ENCODE results near the gene ME3. TPM values are rescaled to one million over a fixed set of nuclear protein-coding genes. Genes with fewer than 3 reads are reported as not detected.

The ME3 gene
- total RNA-seq, 1 experiment from 2014 or later: 0.30 TPM

GRCh38 chr11:86686531-86686930 lies 14.1 kb upstream of the ME3 start (continued):
- TF ChIP-seq, protein P1, sequence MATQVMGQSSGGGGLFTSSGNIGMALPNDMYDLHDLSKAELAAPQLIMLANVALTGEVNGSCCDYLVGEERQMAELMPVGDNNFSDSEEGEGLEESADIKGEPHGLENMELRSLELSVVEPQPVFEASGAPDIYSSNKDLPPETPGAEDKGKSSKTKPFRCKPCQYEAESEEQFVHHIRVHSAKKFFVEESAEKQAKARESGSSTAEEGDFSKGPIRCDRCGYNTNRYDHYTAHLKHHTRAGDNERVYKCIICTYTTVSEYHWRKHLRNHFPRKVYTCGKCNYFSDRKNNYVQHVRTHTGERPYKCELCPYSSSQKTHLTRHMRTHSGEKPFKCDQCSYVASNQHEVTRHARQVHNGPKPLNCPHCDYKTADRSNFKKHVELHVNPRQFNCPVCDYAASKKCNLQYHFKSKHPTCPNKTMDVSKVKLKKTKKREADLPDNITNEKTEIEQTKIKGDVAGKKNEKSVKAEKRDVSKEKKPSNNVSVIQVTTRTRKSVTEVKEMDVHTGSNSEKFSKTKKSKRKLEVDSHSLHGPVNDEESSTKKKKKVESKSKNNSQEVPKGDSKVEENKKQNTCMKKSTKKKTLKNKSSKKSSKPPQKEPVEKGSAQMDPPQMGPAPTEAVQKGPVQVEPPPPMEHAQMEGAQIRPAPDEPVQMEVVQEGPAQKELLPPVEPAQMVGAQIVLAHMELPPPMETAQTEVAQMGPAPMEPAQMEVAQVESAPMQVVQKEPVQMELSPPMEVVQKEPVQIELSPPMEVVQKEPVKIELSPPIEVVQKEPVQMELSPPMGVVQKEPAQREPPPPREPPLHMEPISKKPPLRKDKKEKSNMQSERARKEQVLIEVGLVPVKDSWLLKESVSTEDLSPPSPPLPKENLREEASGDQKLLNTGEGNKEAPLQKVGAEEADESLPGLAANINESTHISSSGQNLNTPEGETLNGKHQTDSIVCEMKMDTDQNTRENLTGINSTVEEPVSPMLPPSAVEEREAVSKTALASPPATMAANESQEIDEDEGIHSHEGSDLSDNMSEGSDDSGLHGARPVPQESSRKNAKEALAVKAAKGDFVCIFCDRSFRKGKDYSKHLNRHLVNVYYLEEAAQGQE (IDR thresholded peaks at IDR 0.05; ENCODE audit: low read depth): no peak
- no peak for TF ChIP-seq POLR2AphosphoS5 (IDR thresholded peaks at IDR 0.05; ENCODE audit: low read depth, low read length)
- TF ChIP-seq EGR1 (IDR thresholded peaks at IDR 0.05; ENCODE audit: low read depth): no peak
- no peak for TF ChIP-seq SP1 (IDR thresholded peaks at IDR 0.05; ENCODE audit: low read depth)
- TF ChIP-seq MAX (IDR thresholded peaks at IDR 0.05): no peak
- no peak for TF ChIP-seq YY1 (IDR thresholded peaks at IDR 0.05; ENCODE audit: extremely low read depth, insufficient replicate concordance, low read depth, low read length)
- TF ChIP-seq ZNF274 (IDR thresholded peaks at IDR 0.05; ENCODE audit: low read depth, low read length): no peak
- no peak for TF ChIP-seq SIN3A (IDR thresholded peaks at IDR 0.05; ENCODE audit: low read depth)

- BruUV-seq (replicated peaks): no TSS peak
- DNase-seq (ENCODE audit: low read depth, low spot score) (no peak), ATAC-seq (no peak)
- Histone ChIP-seq H3K4me2 (ENCODE audit: low read length) (no peak overlapping the region), H3K27ac (ENCODE audit: low read depth, low read length) (no peak overlapping the region), H3K4me1 (ENCODE audit: control insufficient read depth in 1 of 2, insufficient read depth in 2 of 2, low read length in 2 of 2) (no peaks in the 10 kb centered on the region), H3K9me2 (ENCODE audit: insufficient read depth) (no peaks in the 10 kb centered on the region), H3K4me3 (replicated peaks in 1 of 2; ENCODE audit: low read depth in 1 of 2, low read length in 2 of 2) (no peak overlapping the region), H3K36me3 (ENCODE audit: control insufficient read depth in 1 of 2, insufficient read depth in 2 of 2, low read length in 2 of 2) (no peaks in the 10 kb centered on the region), H3K9ac (ENCODE audit: low read length) (no peak overlapping the region), H3K9me3 (ENCODE audit: control insufficient read depth in 1 of 2, insufficient read depth in 1 of 2, low read depth in 1 of 2, low read length in 2 of 2) (no peaks in the 10 kb centered on the region), H2AFZ (ENCODE audit: low read depth, low read length, poor library complexity, severe bottlenecking) (no peak overlapping the region), H3K79me2 (ENCODE audit: insufficient read depth, low read length) (no peaks in the 10 kb centered on the region), H4K20me1 (ENCODE audit: insufficient read depth) (no peaks in the 10 kb centered on the region), H3K27me3 (ENCODE audit: insufficient read depth, low read length) (no peaks in the 10 kb centered on the region)
- RAD21 ChIA-PET (ENCODE audit: low non-redundant PET in 1 of 2, low total read pairs in 2 of 2, uncharacterized antibody in 2 of 2, unreplicated experiment in 2 of 2): no interaction called here
- intact Hi-C loops (cut with micrococcal nuclease): no loop called here
- POLR2A ChIA-PET: no interaction called here
- CTCF ChIA-PET: interaction anchor here (1.0 kb wide), 2 partner anchors 73 to 320 kb away, joined by 3 read pairs; no protein-coding TSS in a partner anchor
- TF ChIP-seq ZFX (IDR thresholded peaks at IDR 0.05) (no peak), MAX (IDR thresholded peaks at IDR 0.05) (no peak), EZH2phosphoT487 (IDR thresholded peaks at IDR 0.05; ENCODE audit: borderline replicate concordance) (no peak), ELF1 (IDR thresholded peaks at IDR 0.05; ENCODE audit: borderline replicate concordance, low read depth) (no peak)
- TF ChIP-seq, protein P2, sequence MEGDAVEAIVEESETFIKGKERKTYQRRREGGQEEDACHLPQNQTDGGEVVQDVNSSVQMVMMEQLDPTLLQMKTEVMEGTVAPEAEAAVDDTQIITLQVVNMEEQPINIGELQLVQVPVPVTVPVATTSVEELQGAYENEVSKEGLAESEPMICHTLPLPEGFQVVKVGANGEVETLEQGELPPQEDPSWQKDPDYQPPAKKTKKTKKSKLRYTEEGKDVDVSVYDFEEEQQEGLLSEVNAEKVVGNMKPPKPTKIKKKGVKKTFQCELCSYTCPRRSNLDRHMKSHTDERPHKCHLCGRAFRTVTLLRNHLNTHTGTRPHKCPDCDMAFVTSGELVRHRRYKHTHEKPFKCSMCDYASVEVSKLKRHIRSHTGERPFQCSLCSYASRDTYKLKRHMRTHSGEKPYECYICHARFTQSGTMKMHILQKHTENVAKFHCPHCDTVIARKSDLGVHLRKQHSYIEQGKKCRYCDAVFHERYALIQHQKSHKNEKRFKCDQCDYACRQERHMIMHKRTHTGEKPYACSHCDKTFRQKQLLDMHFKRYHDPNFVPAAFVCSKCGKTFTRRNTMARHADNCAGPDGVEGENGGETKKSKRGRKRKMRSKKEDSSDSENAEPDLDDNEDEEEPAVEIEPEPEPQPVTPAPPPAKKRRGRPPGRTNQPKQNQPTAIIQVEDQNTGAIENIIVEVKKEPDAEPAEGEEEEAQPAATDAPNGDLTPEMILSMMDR (IDR thresholded peaks at IDR 0.05 in 2 of 3, conservative IDR thresholded peaks at IDR 0.05 in 1 of 3; ENCODE audit: borderline replicate concordance in 1 of 3, insufficient read depth in 1 of 3, low read depth in 2 of 3, low read length in 2 of 3): no peak
- TF ChIP-seq, protein P3, sequence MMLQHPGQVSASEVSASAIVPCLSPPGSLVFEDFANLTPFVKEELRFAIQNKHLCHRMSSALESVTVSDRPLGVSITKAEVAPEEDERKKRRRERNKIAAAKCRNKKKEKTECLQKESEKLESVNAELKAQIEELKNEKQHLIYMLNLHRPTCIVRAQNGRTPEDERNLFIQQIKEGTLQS (IDR thresholded peaks at IDR 0.05): no peak
Measured at GRCh38 chr11:86681483-86681756, 9.0 kb upstream of the ME3 start.

All from HCT116 (cell line).